HFFc6 (cell line): ENCODE data around the gene SIGLEC11. TPM values are rescaled to one million over a fixed set of nuclear protein-coding genes. Genes with fewer than 3 reads are reported as not detected.

Source experiments
- total RNA-seq, 6 experiments: library from RNA; stranded (reverse); fragmentation: NEBNext Ultra II Directional; extraction: Animal tissue kit (Norgen Biotek cat#: 25700); gene quantifications; 2 replicates in 1 of 6; 3 replicates in 5 of 6; pipeline ENCODE4 v1.2.3, GENCODE V29; 2021

Gene SIGLEC11
- total RNA-seq, 6 experiments from 2014 or later = not detected

Other genes starting within 250 kb of the SIGLEC11 start
- not detected for gene TSKS, start 197.9 kb downstream of the SIGLEC11 start, total RNA-seq
- gene AP2A1, start 194.2 kb downstream of the SIGLEC11 start, total RNA-seq = 100 to 1,000 TPM; 145 to 177 (median 162) TPM
- 10 to 100 TPM in 5 of 6 experiments, 1 to 10 TPM in 1; 9.4 to 14.2 (median 11.7) TPM for gene FUZ, start 147.9 kb downstream of the SIGLEC11 start, total RNA-seq
- gene MED25, start 142.9 kb downstream of the SIGLEC11 start, total RNA-seq = 10 to 100 TPM; 44.5 to 50.6 (median 47.8) TPM
- gene PTOV1, start 110.0 kb downstream of the SIGLEC11 start, total RNA-seq = 100 to 1,000 TPM; 157 to 176 (median 162) TPM
- gene PNKP, start 93.6 kb downstream of the SIGLEC11 start, total RNA-seq = 10 to 100 TPM; 39.7 to 48.7 (median 47.2) TPM
- gene AKT1S1, start 83.8 kb downstream of the SIGLEC11 start, total RNA-seq = 100 to 1,000 TPM in 5 of 6 experiments, 10 to 100 TPM in 1; 98.5 to 128 (median 104) TPM
- gene TBC1D17, start 83.5 kb downstream of the SIGLEC11 start, total RNA-seq = 10 to 100 TPM; 42.8 to 53.3 (median 46.8) TPM
- under 1 TPM in 5 of 6 experiments, not detected in 1; 0.24 to 0.48 (median 0.41) TPM for gene IL4I1, start 64.3 kb downstream of the SIGLEC11 start, total RNA-seq
- gene ATF5, start 32.0 kb downstream of the SIGLEC11 start, total RNA-seq = 10 to 100 TPM; 38.2 to 44.4 (median 41.2) TPM
- 10 to 100 TPM; 50.9 to 78.3 (median 68.3) TPM for gene NUP62, start 31.7 kb downstream of the SIGLEC11 start, total RNA-seq
- 10 to 100 TPM; 30.2 to 33.9 (median 32.7) TPM for gene VRK3, start 64.2 kb upstream of the SIGLEC11 start, total RNA-seq
- gene ZNF473, start 64.8 kb upstream of the SIGLEC11 start, total RNA-seq = 1 to 10 TPM; 5.4 to 7.4 (median 6.6) TPM
- not detected for gene IZUMO2, start 202.1 kb upstream of the SIGLEC11 start, total RNA-seq
- gene MYH14, start 242.4 kb upstream of the SIGLEC11 start, total RNA-seq = under 1 TPM in 1 of 6 experiments, not detected in 5; 0.09 TPM